Measurements from ENCODE around the gene TAOK1.

The TAOK1 gene

GRCh38 chr17:29571883-29572681 is 181.9 kb downstream of the TAOK1 start:
- no peak for TF ChIP-seq ZBTB7A (IDR thresholded peaks at IDR 0.05; ENCODE audit: low read depth)
- no peak for TF ChIP-seq NFIC (IDR thresholded peaks at IDR 0.05)
- no peak for TF ChIP-seq EP300 (IDR thresholded peaks at IDR 0.05; ENCODE audit: borderline replicate concordance)

GRCh38 chr17:29572691-29573557 is 182.8 kb downstream of the TAOK1 start:
- no peak for TF ChIP-seq USF1 (IDR thresholded peaks at IDR 0.05)
- no peak for TF ChIP-seq CEBPB (IDR thresholded peaks at IDR 0.05)
- no peak for TF ChIP-seq TCF12 (IDR thresholded peaks at IDR 0.05; ENCODE audit: low read depth)

GRCh38 chr17:29573558-29573869 is 183.4 kb downstream of the TAOK1 start:
- TF ChIP-seq NFIC (IDR thresholded peaks at IDR 0.05) (no peak), EGR1 (IDR thresholded peaks at IDR 0.05) (no peak), EP300 (IDR thresholded peaks at IDR 0.05; ENCODE audit: borderline replicate concordance) (no peak), FOXM1 (IDR thresholded peaks at IDR 0.05; ENCODE audit: borderline replicate concordance, low read depth) (no peak), USF1 (IDR thresholded peaks at IDR 0.05) (no peak), REST (IDR thresholded peaks at IDR 0.05; ENCODE audit: low read depth) (no peak), TCF12 (IDR thresholded peaks at IDR 0.05; ENCODE audit: low read depth) (no peak), YY1 (IDR thresholded peaks at IDR 0.05; ENCODE audit: low read depth) (no peak)

GRCh38 chr17:29573871-29574731 is 183.9 kb downstream of the TAOK1 start:
- TF ChIP-seq ZBTB7A (IDR thresholded peaks at IDR 0.05; ENCODE audit: low read depth) (no peak), TAF1 (IDR thresholded peaks at IDR 0.05; ENCODE audit: low read depth) (no peak), TEAD4 (IDR thresholded peaks at IDR 0.05) (no peak), TCF12 (IDR thresholded peaks at IDR 0.05; ENCODE audit: low read depth) (no peak), RAD21 (IDR thresholded peaks at IDR 0.05; ENCODE audit: low read depth) (no peak), EGR1 (IDR thresholded peaks at IDR 0.05) (no peak), MAX (IDR thresholded peaks at IDR 0.05) (no peak), USF1 (IDR thresholded peaks at IDR 0.05) (no peak), REST (IDR thresholded peaks at IDR 0.05; ENCODE audit: low read depth) (no peak), CREB1 (IDR thresholded peaks at IDR 0.05; ENCODE audit: low read depth) (no peak), CEBPB (IDR thresholded peaks at IDR 0.05) (no peak), FOXM1 (IDR thresholded peaks at IDR 0.05; ENCODE audit: borderline replicate concordance, low read depth) (no peak), YY1 (IDR thresholded peaks at IDR 0.05; ENCODE audit: low read depth) (no peak), EP300 (IDR thresholded peaks at IDR 0.05; ENCODE audit: borderline replicate concordance) (no peak), NFIC (IDR thresholded peaks at IDR 0.05) (no peak)
